Mesenchymal stem cell (in vitro differentiated cells and primary cell): ENCODE measurements around the gene ACADVL.
A peak's percentile ranks its signal among the peaks of the same experiment; 100 is the strongest.

Source experiments
- DNase-seq: peaks from one replicate; pipeline ENCODE4 v3.0.0-alpha.2; 2013
- H2AFZ ChIP-seq: one replicate; pipeline ENCODE4 v1.6.1; 2013; ENCODE audit warnings: low read depth, mild to moderate bottlenecking, control low read depth, inconsistent platforms, low read length, moderate library complexity
- H2AK5ac ChIP-seq: 2 replicates; pipeline ENCODE4 v1.6.1; 2013; ENCODE audit warnings: low read length, moderate library complexity, mild to moderate bottlenecking, inconsistent platforms; ENCODE audit not compliant: severe bottlenecking
- H2BK120ac ChIP-seq: one replicate; pipeline ENCODE4 v1.6.1; 2013; ENCODE audit warnings: low read depth, mild to moderate bottlenecking, inconsistent platforms, low read length, moderate library complexity
- H2BK12ac ChIP-seq, 2 experiments: one replicate each; pipeline ENCODE4 v1.6.1; 2013; ENCODE audit warnings: inconsistent platforms in 2 of 2, low read length in 2 of 2, mild to moderate bottlenecking in 2 of 2, moderate library complexity in 2 of 2, control low read depth in 1 of 2
- H2BK15ac ChIP-seq: one replicate; pipeline ENCODE4 v1.6.1; 2013; ENCODE audit warnings: mild to moderate bottlenecking, low read depth, inconsistent platforms; ENCODE audit not compliant: poor library complexity, severe bottlenecking
- H2BK5ac ChIP-seq: 2 replicates; pipeline ENCODE4 v1.6.1; 2013; ENCODE audit warnings: low read depth, mild to moderate bottlenecking, low read length, control low read depth, inconsistent platforms; ENCODE audit not compliant: poor library complexity, severe bottlenecking
- H3K14ac ChIP-seq, 2 experiments: one replicate each; pipeline ENCODE4 v1.6.1; 2013; ENCODE audit warnings: inconsistent platforms in 2 of 2, low read length in 2 of 2, control low read depth in 1 of 2, mild to moderate bottlenecking in 1 of 2, moderate library complexity in 1 of 2
- H3K18ac ChIP-seq, 2 experiments: one replicate each; pipeline ENCODE4 v1.6.1; 2013; ENCODE audit warnings: inconsistent platforms in 2 of 2, low read length in 2 of 2, control low read depth in 1 of 2, low read depth in 1 of 2, mild to moderate bottlenecking in 1 of 2
- H3K23ac ChIP-seq, 2 experiments: one replicate each; pipeline ENCODE4 v1.6.1; 2013; ENCODE audit warnings: inconsistent platforms in 2 of 2, low read length in 2 of 2, mild to moderate bottlenecking in 2 of 2, moderate library complexity in 2 of 2, control low read depth in 1 of 2
- H3K27ac ChIP-seq: 2 replicates; pipeline ENCODE4 v1.5.1; 2013; ENCODE audit warnings: mild to moderate bottlenecking, moderate library complexity, low read length, control low read depth, inconsistent platforms; ENCODE audit not compliant: poor library complexity, severe bottlenecking
- H3K27me3 ChIP-seq, 2 experiments: 2 replicates each; pipeline versions ENCODE4 v1.6.1 to v1.7.0; 2013; ENCODE audit warnings: low read length in 2 of 2, mild to moderate bottlenecking in 2 of 2, moderate library complexity in 2 of 2, control low read depth in 1 of 2, inconsistent platforms in 1 of 2; ENCODE audit not compliant: control insufficient read depth in 1 of 2, insufficient read depth in 1 of 2
- H3K36me3 ChIP-seq, 2 experiments: 2 replicates each; pipeline versions ENCODE4 v1.6.1 to v1.7.0; 2013; ENCODE audit warnings: low read length in 2 of 2, control low read depth in 1 of 2, inconsistent platforms in 1 of 2, low read depth in 1 of 2, mild to moderate bottlenecking in 1 of 2; ENCODE audit not compliant: insufficient read depth in 2 of 2, control insufficient read depth in 1 of 2
- H3K4ac ChIP-seq, 2 experiments: one replicate each; pipeline ENCODE4 v1.6.1; 2013; ENCODE audit warnings: inconsistent platforms in 2 of 2, low read length in 2 of 2, mild to moderate bottlenecking in 2 of 2, moderate library complexity in 2 of 2, control low read depth in 1 of 2, low read depth in 1 of 2
- H3K4me1 ChIP-seq: 2 replicates; pipeline ENCODE4 v1.6.1; 2013; ENCODE audit warnings: low read depth, low read length, control low read depth; ENCODE audit not compliant: control insufficient read depth, insufficient read depth
- H3K4me2 ChIP-seq: 2 replicates; pipeline ENCODE4 v1.6.1; 2013; ENCODE audit warnings: low read length, mild to moderate bottlenecking, inconsistent platforms; ENCODE audit not compliant: poor library complexity, severe bottlenecking
- H3K4me3 ChIP-seq, 2 experiments: 2 replicates each; pipeline versions ENCODE4 v1.5.1 to v1.7.0; 2013; ENCODE audit warnings: low read length in 2 of 2, mild to moderate bottlenecking in 2 of 2, control low read depth in 1 of 2, low read depth in 1 of 2; ENCODE audit not compliant: insufficient read depth in 1 of 2
- H3K79me1 ChIP-seq: replicated peaks from 2 replicates; pipeline ENCODE4 v1.6.1; 2013; ENCODE audit warnings: mild to moderate bottlenecking, control low read depth, low read length, inconsistent platforms; ENCODE audit not compliant: poor library complexity, severe bottlenecking
- H3K9ac ChIP-seq: 2 replicates; pipeline ENCODE4 v1.7.0; 2013; ENCODE audit warnings: mild to moderate bottlenecking, low read length, moderate library complexity
- H3K9me3 ChIP-seq: 2 replicates; pipeline ENCODE4 v1.7.0; 2013; ENCODE audit warnings: mild to moderate bottlenecking, low read length; ENCODE audit not compliant: control insufficient read depth
- H4K8ac ChIP-seq: one replicate; pipeline ENCODE4 v1.6.1; 2013; ENCODE audit warnings: inconsistent platforms, mild to moderate bottlenecking, low read length, moderate library complexity
- H4K91ac ChIP-seq: one replicate; pipeline ENCODE4 v1.6.1; 2013; ENCODE audit warnings: mild to moderate bottlenecking, low read length, inconsistent platforms
- WGBS: methylation state at CpG from one replicate; pipeline ENCODE4 v1.1.7; 2013; ENCODE audit warnings: mixed read lengths; 5-methylcytosine and 5-hydroxymethylcytosine counted together

The ACADVL gene

DNA sequence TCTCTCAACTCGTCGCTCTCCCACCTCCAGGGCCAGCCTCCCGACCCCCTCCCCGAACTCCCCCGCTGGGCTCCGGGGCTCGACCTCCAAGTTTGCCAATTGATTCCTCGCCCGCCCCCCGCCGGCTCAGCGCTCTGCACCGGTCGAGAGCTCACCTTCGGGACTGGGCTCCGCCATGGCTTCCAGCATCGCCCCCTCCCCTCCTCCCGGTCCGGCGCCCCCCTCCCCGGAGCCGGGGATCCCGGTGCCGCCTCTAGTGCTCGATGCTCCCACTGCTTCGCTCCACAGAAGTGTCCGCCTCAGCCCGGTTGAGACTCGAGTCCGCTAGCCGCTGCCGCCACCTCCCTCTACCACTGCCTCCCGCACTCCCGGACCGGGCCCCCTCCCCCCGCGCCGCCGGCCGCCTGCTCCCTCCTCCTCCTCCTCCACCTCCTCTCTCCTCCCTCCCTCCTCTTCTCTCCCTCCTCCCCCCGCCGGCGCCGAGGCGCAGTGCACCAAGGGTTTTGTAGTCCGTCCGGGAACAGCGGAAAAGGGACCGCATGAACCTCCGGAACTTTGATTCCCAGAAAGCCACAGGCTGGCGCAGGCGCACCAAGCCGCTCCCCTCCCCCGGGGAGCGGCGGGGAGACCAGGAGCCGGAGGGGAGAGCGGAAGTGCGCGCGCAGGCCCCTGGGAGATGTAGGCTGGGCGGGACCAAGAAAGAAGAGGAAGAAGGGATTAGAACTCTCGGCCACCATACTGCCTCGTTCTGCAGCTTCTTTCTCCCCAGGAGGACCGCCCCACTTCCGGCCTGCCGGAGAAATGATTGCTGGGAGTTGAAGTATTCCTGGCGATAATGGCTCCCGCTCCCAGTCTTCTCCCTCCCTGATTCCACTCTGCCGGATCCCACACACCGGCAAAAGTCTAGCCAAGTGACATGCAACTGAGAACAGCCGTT lies 19.6 kb downstream of the ACADVL start, which contains the start of gene PHF23:
TSS of gene PHF23 (minus strand) at position 367 of the 937 bp plus-strand sequence. CDS start at position 189, 178 bp downstream.
- peak within 1 kb of the TSS; percentile 90 to 97 for H3K4ac ChIP-seq
- H2BK120ac ChIP-seq = peak within 1 kb of the TSS; percentile 99
- H2BK15ac ChIP-seq = peak within 1 kb of the TSS; percentile 83
- peak within 1 kb of the TSS; percentile 82 for H3K4me2 ChIP-seq
- peak within 1 kb of the TSS; percentile 92 for H4K91ac ChIP-seq
- H2BK5ac ChIP-seq = peak within 1 kb of the TSS; percentile 94
- H3K27ac ChIP-seq = peak within 1 kb of the TSS; percentile 88
- H3K9ac ChIP-seq = peak within 1 kb of the TSS; percentile 99
- peaks cover 38% of the 10 kb centered on the region for H3K4me1 ChIP-seq
- H3K27me3 ChIP-seq = no peaks in the 10 kb centered on the region
- DNase-seq = peak; percentile 100
- H3K9me3 ChIP-seq = no peaks in the 10 kb centered on the region
- H2AK5ac ChIP-seq = peak within 1 kb of the TSS; percentile 60
- peak within 1 kb of the TSS; percentile 95 to 96 for H3K4me3 ChIP-seq
- WGBS = under 1% methylated on average over 60 of the region's 72 CpGs
- H3K36me3 ChIP-seq = peaks cover 39 to 51% of the 10 kb centered on the region in 2 experiments
- H3K18ac ChIP-seq = peak within 1 kb of the TSS; percentile 88 to 94
- H4K8ac ChIP-seq = peak within 1 kb of the TSS; percentile 86
- peak within 1 kb of the TSS; percentile 94 to 97 for H3K14ac ChIP-seq
- peak within 1 kb of the TSS; percentile 15 to 69 for H2BK12ac ChIP-seq
- peaks cover 11% of the 10 kb centered on the region for H3K79me1 ChIP-seq
- H3K23ac ChIP-seq = peak within 1 kb of the TSS; percentile 57 to 97
- no peak within 1 kb of the TSS for H2AFZ ChIP-seq

DNA sequence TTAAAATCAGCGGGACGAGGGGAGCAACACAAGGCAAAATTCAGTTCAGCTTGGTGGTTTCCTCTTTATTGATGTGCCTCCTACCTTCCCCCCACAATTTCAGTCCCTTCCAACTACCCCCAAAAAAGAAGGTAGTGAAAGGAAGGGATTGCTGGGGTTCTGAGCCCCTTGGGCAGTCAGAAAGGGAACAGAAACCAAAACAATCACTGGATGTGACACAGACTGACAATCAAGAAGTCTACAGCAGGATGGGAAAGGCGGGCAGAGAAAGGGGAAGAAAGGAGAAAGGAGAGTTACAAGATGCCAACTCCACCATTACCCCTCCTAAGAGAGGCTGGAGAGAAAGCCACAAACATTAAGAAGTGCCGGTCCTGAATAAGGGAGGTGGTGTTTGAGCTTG lies 20.6 kb downstream of the ACADVL start:
- H2BK120ac ChIP-seq = no peak overlapping the region

DNA sequence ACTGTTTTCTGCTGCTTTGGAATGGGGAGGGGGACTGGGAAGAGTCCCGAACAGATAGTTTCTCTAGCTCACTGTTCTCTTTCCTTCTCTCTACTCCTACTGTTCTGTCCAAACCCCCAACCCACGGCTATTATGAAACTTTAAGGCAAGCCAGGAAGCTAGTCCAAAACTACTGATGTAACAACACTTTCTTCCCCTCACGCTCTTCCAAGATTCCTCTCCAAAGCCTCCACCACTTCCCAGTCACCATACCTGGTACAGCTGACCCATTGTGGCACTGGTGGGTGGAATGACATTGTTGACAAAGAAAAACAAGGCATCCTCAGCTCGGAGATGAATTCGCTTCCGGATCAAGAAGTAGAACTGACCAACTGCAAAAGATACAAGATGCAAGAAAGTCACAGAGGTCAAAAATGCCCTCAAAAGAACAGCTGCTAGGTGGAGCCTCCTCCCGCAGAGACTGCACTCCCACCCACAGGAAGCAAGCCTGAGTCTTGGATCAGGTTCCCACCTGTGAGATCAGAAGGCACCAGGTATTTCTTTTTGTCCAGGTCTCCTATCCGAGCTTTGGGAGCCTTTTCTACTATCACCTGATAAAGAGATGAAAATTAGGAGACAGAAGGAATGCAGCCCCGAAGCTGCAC lies 21.5 kb downstream of the ACADVL start:
- no peak for DNase-seq
- Histone ChIP-seq H3K9ac (peak overlapping the region; percentile 97), H3K14ac (peak overlapping the region in 1 of 2 experiments; percentile 64), H3K4me2 (peak overlapping the region; percentile 92), H3K9me3 (no peaks in the 10 kb centered on the region), H3K23ac (peak overlapping the region in 1 of 2 experiments; percentile 84), H3K79me1 (peaks cover 13% of the 10 kb centered on the region), H3K18ac (peak overlapping the region in 1 of 2 experiments; percentile 58), H2BK5ac (no peak overlapping the region), H3K4me1 (peaks cover 21% of the 10 kb centered on the region), H2BK12ac (no peak overlapping the region), H3K36me3 (peaks cover 34 to 47% of the 10 kb centered on the region in 2 experiments), H3K27me3 (no peaks in the 10 kb centered on the region), H3K4me3 (peak overlapping the region; percentile 89 to 98), H4K91ac (no peak overlapping the region), H2BK120ac (no peak overlapping the region), H2AFZ (no peak overlapping the region), H3K4ac (peak overlapping the region in 1 of 2 experiments; percentile 89), H2AK5ac (peak overlapping the region; percentile 78), H4K8ac (no peak overlapping the region), H2BK15ac (no peak overlapping the region), H3K27ac (peak overlapping the region; percentile 98)
- 49% methylated on average over 8 of the region's 9 CpGs for WGBS

More for the DNA sequence above, 20.6 kb downstream of the ACADVL start:
- Histone ChIP-seq H2AFZ (no peak overlapping the region), H3K9ac (peak overlapping the region; percentile 97), H4K8ac (no peak overlapping the region), H3K23ac (no peak overlapping the region), H3K27me3 (no peaks in the 10 kb centered on the region), H2BK15ac (no peak overlapping the region), H3K36me3 (peaks cover 37 to 49% of the 10 kb centered on the region in 2 experiments), H3K4me3 (peak overlapping the region in 1 of 2 experiments; percentile 89), H3K18ac (no peak overlapping the region), H3K27ac (no peak overlapping the region), H2BK5ac (no peak overlapping the region), H3K79me1 (peaks cover 9% of the 10 kb centered on the region), H3K4me1 (peaks cover 30% of the 10 kb centered on the region), H3K14ac (no peak overlapping the region), H3K4ac (no peak overlapping the region), H2BK12ac (no peak overlapping the region), H2AK5ac (peak overlapping the region; percentile 60), H3K9me3 (no peaks in the 10 kb centered on the region), H3K4me2 (peak overlapping the region; percentile 59), H4K91ac (no peak overlapping the region)
- 72% methylated on average over 4 of the region's 4 CpGs for WGBS
- DNase-seq = no peak
